GM12891 (cell line): Measurements from ENCODE around the gene STX1B.

Experiments
- PAX5 ChIP-seq: IDR thresholded peaks from 2 replicates; pipeline ENCODE4 v1.6.1; 2011; ENCODE audit warnings: low read length, moderate library complexity, mild to moderate bottlenecking; ENCODE audit not compliant: insufficient read depth, severe bottlenecking
- POLR2A ChIP-seq: IDR thresholded peaks from 2 replicates; pipeline ENCODE4 v1.6.1; 2011; ENCODE audit warnings: low read depth, low read length, control low read depth
- POLR2AphosphoS5 ChIP-seq: IDR thresholded peaks from 2 replicates; pipeline ENCODE4 v1.6.1; 2011; ENCODE audit warnings: low read depth, low read length, control low read depth
- POU2F2 ChIP-seq: IDR thresholded peaks from 2 replicates; pipeline ENCODE4 v1.6.1; 2011; ENCODE audit warnings: low read depth, mild to moderate bottlenecking, control low read depth, low read length, moderate library complexity
- SPI1 ChIP-seq: IDR thresholded peaks from 2 replicates; pipeline ENCODE4 v1.6.1; 2011; ENCODE audit warnings: low read depth, low read length, control low read depth
- TAF1 ChIP-seq: IDR thresholded peaks from 2 replicates; pipeline ENCODE4 v1.6.1; 2011; ENCODE audit warnings: low read depth, low read length, control low read depth

- no peak for TF ChIP-seq POLR2AphosphoS5
- no peak for TF ChIP-seq TAF1
- no peak for TF ChIP-seq SPI1
- no peak for TF ChIP-seq POLR2A
- TF ChIP-seq POU2F2, result no peak
- no peak for TF ChIP-seq PAX5
Observed at GRCh38 chr16:30965436-30965835, 45.0 kb downstream of the STX1B start.
